OCI-LY3 (cell line): ENCODE results near the gene RRM1.

Experiments
- CTCF ChIP-seq: fragments of 200-600, 300-600 bp; sonication (generic); IDR thresholded peaks from 2 replicates; pipeline ENCODE4 v1.5.1; 2014; ENCODE audit warnings: antibody characterized with exemption, low read length, low read depth
- EZH2phosphoT487 ChIP-seq: fragments of 200-600 bp; shearing (Covaris generic); IDR thresholded peaks from 2 replicates; pipeline ENCODE4 v1.6.1; 2018; ENCODE audit warnings: antibody characterized with exemption, mixed run types, low read depth

- TF ChIP-seq CTCF (no peak), EZH2phosphoT487 (no peak)
Measured at GRCh38 chr11:4095509-4096230, 1.1 kb downstream of the RRM1 start.
